HEK293T (cell line): ENCODE results near the gene C19orf47.

Experiments used
- BHLHE40 ChIP-seq: fragments of 450-650 bp; IDR thresholded peaks from 2 replicates; pipeline ENCODE4 v1.6.1; 2016; ENCODE audit warnings: mild to moderate bottlenecking, moderate library complexity, borderline replicate concordance
- FOXK2 ChIP-seq: fragments of 450-650 bp; IDR thresholded peaks from 2 replicates; pipeline ENCODE4 v1.6.1; 2016; ENCODE audit warnings: mild to moderate bottlenecking
- FOXM1 ChIP-seq: fragments of 450-650 bp; IDR thresholded peaks from 2 replicates; pipeline ENCODE4 v1.6.1; 2017; ENCODE audit warnings: mild to moderate bottlenecking, borderline replicate concordance
- HDGF ChIP-seq: fragments of 450-650 bp; IDR thresholded peaks from 2 replicates; pipeline ENCODE4 v1.6.1; 2017; ENCODE audit warnings: antibody characterized with exemption, borderline replicate concordance
- L3MBTL2 ChIP-seq: fragments of 450-650 bp; conservative IDR thresholded peaks from 2 replicates; pipeline ENCODE4 v1.6.1; 2016; ENCODE audit warnings: mild to moderate bottlenecking
- SP1 ChIP-seq: fragments of 450-650 bp; IDR thresholded peaks from 2 replicates; pipeline ENCODE4 v1.6.1; 2017
- SUZ12 ChIP-seq: fragments of 450-650 bp; IDR thresholded peaks from 2 replicates; pipeline ENCODE4 v1.6.1; 2016; ENCODE audit warnings: mild to moderate bottlenecking
- TARDBP ChIP-seq: fragments of 450-650 bp; IDR thresholded peaks from 2 replicates; pipeline ENCODE4 v1.6.1; 2016
- ZNF384 ChIP-seq: fragments of 450-650 bp; IDR thresholded peaks from 2 replicates; pipeline ENCODE4 v1.6.1; 2016

- TF ChIP-seq SUZ12 (no peak), ZNF384 (no peak), TARDBP (no peak), FOXM1 (no peak), L3MBTL2 (no peak), SP1 (no peak), FOXK2 (no peak), HDGF (no peak), BHLHE40 (no peak)
Measured at GRCh38 chr19:40323705-40324104, 24.5 kb downstream of the C19orf47 start.
